ENCODE results near the gene ERBB4.

Gene ERBB4

DNA sequence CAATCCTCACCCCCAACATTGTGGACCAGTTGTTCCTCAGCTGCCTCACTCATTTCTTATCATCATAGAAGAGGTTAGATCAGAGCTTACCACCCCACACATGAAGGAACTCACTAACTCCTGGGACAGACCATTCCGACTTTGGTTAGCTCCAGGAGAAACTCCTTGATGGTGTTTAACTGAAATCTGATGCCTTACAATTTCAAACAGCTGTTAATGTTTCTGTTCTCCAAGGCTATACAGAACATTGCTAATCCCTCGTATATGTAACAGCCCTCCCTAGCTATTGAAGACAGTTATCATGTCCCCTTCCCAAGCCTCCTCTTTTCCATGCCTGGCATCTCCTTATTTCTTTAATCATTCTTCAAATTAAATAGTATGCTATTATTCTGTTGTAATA, 14.8 kb downstream of the ERBB4 start:
- Histone ChIP-seq H3K36me3 (ENCODE audit: insufficient read depth, low read depth, low read length) (no peaks in the 10 kb centered on the region), H3K9ac (ENCODE audit: low read depth, low read length) (no peak overlapping the region), H3K27me3 (ENCODE audit: insufficient read depth, low read length) (no peaks in the 10 kb centered on the region), H3K4me1 (ENCODE audit: insufficient read depth, low read length) (no peaks in the 10 kb centered on the region), H3K27ac (ENCODE audit: low read length) (no peak overlapping the region), H3K9me3 (ENCODE audit: insufficient read depth, low read depth, low read length) (no peaks in the 10 kb centered on the region), H3K4me3 (ENCODE audit: low read length) (no peak overlapping the region)

DNA sequence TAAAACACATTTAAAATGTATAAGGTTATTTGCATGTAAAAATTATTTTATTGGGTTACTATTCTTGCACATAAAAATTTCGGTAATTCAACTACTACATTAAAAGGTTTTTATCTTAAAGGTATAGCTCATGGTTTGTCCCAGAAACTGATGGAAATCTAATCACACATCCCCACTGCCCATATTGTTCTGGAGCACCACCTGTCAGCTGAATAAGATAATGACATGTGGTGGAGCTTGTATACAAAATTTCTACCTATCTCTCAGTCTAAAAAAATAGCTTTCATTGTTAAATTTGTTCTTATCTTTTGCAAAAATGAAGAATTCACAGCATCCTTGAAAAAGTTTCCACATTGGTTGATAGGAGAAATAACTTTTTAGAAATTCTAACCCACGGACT, 18.3 kb downstream of the ERBB4 start:
- H3K27me3 ChIP-seq (ENCODE audit: insufficient read depth, low read length): no peaks in the 10 kb centered on the region
- no peak overlapping the region for H3K4me3 ChIP-seq (ENCODE audit: low read length)
- no peaks in the 10 kb centered on the region for H3K4me1 ChIP-seq (ENCODE audit: insufficient read depth, low read length)
- H3K36me3 ChIP-seq (ENCODE audit: insufficient read depth, low read depth, low read length): no peaks in the 10 kb centered on the region
- H3K9me3 ChIP-seq (ENCODE audit: insufficient read depth, low read depth, low read length): no peaks in the 10 kb centered on the region
- H3K27ac ChIP-seq (ENCODE audit: low read length): no peak overlapping the region
- no peak overlapping the region for H3K9ac ChIP-seq (ENCODE audit: low read depth, low read length)

- Histone ChIP-seq H3K4me1 (ENCODE audit: insufficient read depth, low read length) (no peaks in the 10 kb centered on the region), H3K27me3 (ENCODE audit: insufficient read depth, low read length) (no peaks in the 10 kb centered on the region), H3K36me3 (ENCODE audit: insufficient read depth, low read depth, low read length) (no peaks in the 10 kb centered on the region), H3K9me3 (ENCODE audit: insufficient read depth, low read depth, low read length) (no peaks in the 10 kb centered on the region), H3K27ac (ENCODE audit: low read length) (no peak overlapping the region), H3K9ac (ENCODE audit: low read depth, low read length) (no peak overlapping the region), H3K4me3 (ENCODE audit: low read length) (no peak overlapping the region)
Observed at GRCh38 chr2:212517693-212518092, 20.9 kb downstream of the ERBB4 start.

DNA sequence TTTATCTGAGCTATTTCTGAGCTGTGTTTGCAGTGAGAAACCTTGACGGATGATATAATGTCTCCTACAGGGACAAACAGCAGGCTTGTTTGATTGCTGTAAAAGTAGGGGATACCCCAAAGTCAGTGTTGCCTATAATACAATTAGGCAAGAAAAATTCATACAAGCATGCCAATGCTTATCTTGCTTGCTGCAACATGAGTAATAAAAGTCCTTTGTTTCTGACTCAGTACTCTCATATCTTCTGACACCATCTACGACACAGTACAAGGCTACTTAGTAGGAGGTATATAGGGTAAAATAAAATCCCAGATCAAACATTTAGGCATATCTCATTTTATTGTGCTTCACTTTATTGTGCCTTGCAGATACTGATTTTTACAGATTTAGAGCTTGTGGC, 33.0 kb downstream of the ERBB4 start:
- no peaks in the 10 kb centered on the region for H3K4me1 ChIP-seq (ENCODE audit: insufficient read depth, low read length)
- H3K9me3 ChIP-seq (ENCODE audit: insufficient read depth, low read depth, low read length): no peaks in the 10 kb centered on the region
- H3K9ac ChIP-seq (ENCODE audit: low read depth, low read length): no peak overlapping the region
- no peak overlapping the region for H3K4me3 ChIP-seq (ENCODE audit: low read length)
- no peak overlapping the region for H3K27ac ChIP-seq (ENCODE audit: low read length)
- no peaks in the 10 kb centered on the region for H3K36me3 ChIP-seq (ENCODE audit: insufficient read depth, low read depth, low read length)
- no peaks in the 10 kb centered on the region for H3K27me3 ChIP-seq (ENCODE audit: insufficient read depth, low read length)

- Histone ChIP-seq H3K27ac (ENCODE audit: low read length) (no peak overlapping the region), H3K9me3 (ENCODE audit: insufficient read depth, low read depth, low read length) (no peaks in the 10 kb centered on the region), H3K27me3 (ENCODE audit: insufficient read depth, low read length) (no peaks in the 10 kb centered on the region), H3K9ac (ENCODE audit: low read depth, low read length) (no peak overlapping the region), H3K4me3 (ENCODE audit: low read length) (no peak overlapping the region), H3K4me1 (ENCODE audit: insufficient read depth, low read length) (no peaks in the 10 kb centered on the region), H3K36me3 (ENCODE audit: insufficient read depth, low read depth, low read length) (no peaks in the 10 kb centered on the region)
Observed at GRCh38 chr2:212495046-212495445, 43.6 kb downstream of the ERBB4 start.

GRCh38 chr2:212494418-212495020, 44.1 kb downstream of the ERBB4 start:
- Histone ChIP-seq H3K4me1 (ENCODE audit: insufficient read depth, low read length) (no peaks in the 10 kb centered on the region), H3K9ac (ENCODE audit: low read depth, low read length) (no peak overlapping the region), H3K27me3 (ENCODE audit: insufficient read depth, low read length) (no peaks in the 10 kb centered on the region), H3K27ac (ENCODE audit: low read length) (no peak overlapping the region), H3K4me3 (ENCODE audit: low read length) (no peak overlapping the region), H3K36me3 (ENCODE audit: insufficient read depth, low read depth, low read length) (no peaks in the 10 kb centered on the region), H3K9me3 (ENCODE audit: insufficient read depth, low read depth, low read length) (no peaks in the 10 kb centered on the region)

GRCh38 chr2:212489719-212490346, 48.8 kb downstream of the ERBB4 start:
- Histone ChIP-seq H3K27ac (ENCODE audit: low read length) (no peak overlapping the region), H3K4me1 (ENCODE audit: insufficient read depth, low read length) (no peaks in the 10 kb centered on the region), H3K36me3 (ENCODE audit: insufficient read depth, low read depth, low read length) (no peaks in the 10 kb centered on the region), H3K4me3 (ENCODE audit: low read length) (no peak overlapping the region), H3K9ac (ENCODE audit: low read depth, low read length) (no peak overlapping the region), H3K9me3 (ENCODE audit: insufficient read depth, low read depth, low read length) (no peaks in the 10 kb centered on the region), H3K27me3 (ENCODE audit: insufficient read depth, low read length) (no peaks in the 10 kb centered on the region)

- Histone ChIP-seq H3K4me3 (ENCODE audit: low read length) (no peak overlapping the region), H3K4me1 (ENCODE audit: insufficient read depth, low read length) (no peaks in the 10 kb centered on the region), H3K27ac (ENCODE audit: low read length) (no peak overlapping the region), H3K9me3 (ENCODE audit: insufficient read depth, low read depth, low read length) (no peaks in the 10 kb centered on the region), H3K9ac (ENCODE audit: low read depth, low read length) (no peak overlapping the region), H3K27me3 (ENCODE audit: insufficient read depth, low read length) (no peaks in the 10 kb centered on the region), H3K36me3 (ENCODE audit: insufficient read depth, low read depth, low read length) (no peaks in the 10 kb centered on the region)
Observed at GRCh38 chr2:212488611-212489010, 50.0 kb downstream of the ERBB4 start.

- Histone ChIP-seq H3K36me3 (ENCODE audit: insufficient read depth, low read depth, low read length) (no peaks in the 10 kb centered on the region), H3K4me3 (ENCODE audit: low read length) (no peak overlapping the region), H3K9ac (ENCODE audit: low read depth, low read length) (no peak overlapping the region), H3K27ac (ENCODE audit: low read length) (no peak overlapping the region), H3K9me3 (ENCODE audit: insufficient read depth, low read depth, low read length) (no peaks in the 10 kb centered on the region), H3K4me1 (ENCODE audit: insufficient read depth, low read length) (no peaks in the 10 kb centered on the region), H3K27me3 (ENCODE audit: insufficient read depth, low read length) (no peaks in the 10 kb centered on the region)
Observed at GRCh38 chr2:212484563-212485080, 54.0 kb downstream of the ERBB4 start.

- Histone ChIP-seq H3K27ac (ENCODE audit: low read length) (no peak overlapping the region), H3K4me1 (ENCODE audit: insufficient read depth, low read length) (no peaks in the 10 kb centered on the region), H3K36me3 (ENCODE audit: insufficient read depth, low read depth, low read length) (no peaks in the 10 kb centered on the region)
Observed at GRCh38 chr2:212480447-212480846, 58.2 kb downstream of the ERBB4 start.

DNA sequence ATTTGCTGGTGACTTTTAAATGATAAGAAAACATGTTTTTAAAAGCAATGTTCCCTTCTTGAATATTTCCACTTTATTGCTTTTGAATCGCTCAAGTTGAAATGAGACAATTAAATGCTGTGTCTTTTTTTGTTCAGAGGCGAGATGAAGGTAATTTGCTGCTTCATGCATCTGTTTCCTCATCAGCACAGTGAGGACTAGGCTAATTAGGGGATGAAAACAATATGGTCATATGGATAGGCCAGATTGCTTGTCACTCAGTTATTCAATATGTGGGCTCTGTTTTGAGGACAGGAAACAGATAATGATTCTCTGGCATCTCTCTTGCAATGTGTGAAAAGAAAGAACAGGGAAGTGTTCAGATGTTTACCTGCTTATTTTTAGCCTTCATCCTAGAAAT, 61.0 kb downstream of the ERBB4 start:
- Histone ChIP-seq H3K9me3 (ENCODE audit: insufficient read depth, low read depth, low read length) (no peaks in the 10 kb centered on the region), H3K27me3 (ENCODE audit: insufficient read depth, low read length) (no peaks in the 10 kb centered on the region), H3K4me1 (ENCODE audit: insufficient read depth, low read length) (no peaks in the 10 kb centered on the region), H3K4me3 (ENCODE audit: low read length) (no peak overlapping the region), H3K36me3 (ENCODE audit: insufficient read depth, low read depth, low read length) (no peaks in the 10 kb centered on the region), H3K9ac (ENCODE audit: low read depth, low read length) (no peak overlapping the region), H3K27ac (ENCODE audit: low read length) (no peak overlapping the region)

More at GRCh38 chr2:212480447-212480846, 58.2 kb downstream of the ERBB4 start:
- Histone ChIP-seq H3K9ac (ENCODE audit: low read depth, low read length) (no peak overlapping the region), H3K4me3 (ENCODE audit: low read length) (no peak overlapping the region), H3K9me3 (ENCODE audit: insufficient read depth, low read depth, low read length) (no peaks in the 10 kb centered on the region), H3K27me3 (ENCODE audit: insufficient read depth, low read length) (no peaks in the 10 kb centered on the region)

DNA sequence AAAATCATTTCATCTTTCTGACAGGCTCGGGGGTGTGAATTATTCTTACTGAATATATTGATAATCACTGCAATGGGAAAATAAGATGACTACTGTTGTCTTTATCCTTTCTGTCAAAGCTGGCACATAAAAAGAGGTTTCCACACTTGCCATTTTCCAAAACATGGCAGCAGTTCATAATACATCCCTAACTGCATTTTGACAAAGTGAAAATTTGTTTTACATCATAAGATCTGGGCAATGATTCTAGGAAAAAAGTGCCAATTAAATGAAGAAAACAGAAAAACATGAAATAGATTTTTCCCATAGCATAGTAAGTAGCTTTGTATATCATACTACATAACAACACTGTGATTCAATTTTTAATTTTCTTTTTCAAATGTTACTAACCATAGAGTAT, 65.4 kb downstream of the ERBB4 start:
- Histone ChIP-seq H3K9me3 (ENCODE audit: insufficient read depth, low read depth, low read length) (no peaks in the 10 kb centered on the region), H3K27ac (ENCODE audit: low read length) (no peak overlapping the region), H3K4me1 (ENCODE audit: insufficient read depth, low read length) (no peaks in the 10 kb centered on the region), H3K27me3 (ENCODE audit: insufficient read depth, low read length) (no peaks in the 10 kb centered on the region), H3K36me3 (ENCODE audit: insufficient read depth, low read depth, low read length) (no peaks in the 10 kb centered on the region), H3K4me3 (ENCODE audit: low read length) (no peak overlapping the region), H3K9ac (ENCODE audit: low read depth, low read length) (no peak overlapping the region)
